ENCODE measurements around the gene FBLN2. TPM values are rescaled to one million over a fixed set of nuclear protein-coding genes. Genes with fewer than 3 reads are reported as not detected.

The FBLN2 gene
- total RNA-seq, 1 donor from 2014 or later: 4.8 TPM

GRCh38 chr3:13564751-13565560, 16.0 kb downstream of the FBLN2 start:
- DNase-seq (ENCODE audit: low spot score): no peak
- no peak for ATAC-seq

GRCh38 chr3:13565581-13566452, 16.9 kb downstream of the FBLN2 start:
- DNase-seq (ENCODE audit: low spot score) (no peak), ATAC-seq (no peak)

DNA sequence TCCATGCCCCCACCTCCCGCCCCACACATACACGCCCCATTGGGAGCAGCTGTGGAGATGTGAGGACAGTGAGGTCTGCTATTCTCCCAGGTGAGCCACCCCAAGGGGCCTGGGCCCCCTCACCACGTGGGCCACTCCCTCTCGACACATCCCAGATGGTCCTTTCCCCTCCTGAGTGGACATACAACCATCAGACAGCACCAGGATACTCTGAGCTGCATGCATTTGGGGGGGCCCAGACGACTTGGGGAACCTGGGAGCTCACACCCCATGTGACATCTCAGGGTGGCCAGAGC, 17.5 kb downstream of the FBLN2 start:
- ATAC-seq: no peak

GRCh38 chr3:13566769-13567310, 17.9 kb downstream of the FBLN2 start:
- no peak for ATAC-seq
- no peak for DNase-seq (ENCODE audit: low spot score)

More for the DNA sequence above, 17.5 kb downstream of the FBLN2 start:
- DNase-seq (ENCODE audit: low spot score): no peak

DNA sequence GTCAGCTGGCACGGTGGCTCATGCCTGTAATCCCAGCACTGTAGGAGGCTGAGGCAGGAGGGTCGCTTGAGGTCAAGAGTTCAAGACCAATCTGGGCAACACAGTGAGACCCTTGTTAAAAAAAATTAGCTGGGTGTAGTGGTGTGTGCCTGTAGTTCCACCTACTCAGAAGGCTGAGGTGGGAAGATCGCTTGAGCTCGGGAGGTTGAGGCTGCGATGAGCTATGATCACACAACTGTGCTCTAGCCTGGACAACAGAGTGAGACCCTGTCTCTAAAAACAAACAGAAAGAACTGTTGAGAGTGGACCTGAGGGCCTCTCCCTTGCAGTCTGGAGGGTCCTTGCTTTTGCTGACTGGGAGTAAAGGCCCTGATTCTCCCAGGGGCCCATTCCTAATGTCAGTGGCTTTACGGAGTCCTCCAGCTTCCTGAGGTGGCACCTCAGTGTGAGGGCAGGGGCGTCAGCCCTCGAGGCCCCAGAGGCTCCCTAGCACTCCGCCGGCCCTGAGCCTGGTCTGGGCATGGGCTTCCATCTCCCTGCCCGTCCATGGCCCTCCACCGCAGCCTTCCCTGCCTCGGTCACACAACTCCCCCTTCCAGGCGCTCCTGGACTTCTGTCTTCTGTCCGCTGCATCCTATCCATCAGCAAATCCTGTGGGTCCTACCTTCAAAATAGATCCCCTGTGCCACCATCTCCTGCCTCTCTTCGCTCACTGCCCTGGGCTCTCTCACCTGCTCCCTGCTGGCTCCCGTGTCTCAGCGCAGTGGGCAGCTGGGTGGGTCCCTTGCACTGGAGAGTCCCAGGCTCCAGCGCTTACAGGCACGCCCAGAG, 19.0 kb downstream of the FBLN2 start:
- ATAC-seq: no peak
- no peak for DNase-seq (ENCODE audit: low spot score)

GRCh38 chr3:13568515-13569028, 19.6 kb downstream of the FBLN2 start:
- no peak for DNase-seq (ENCODE audit: low spot score)
- no peak for ATAC-seq

DNA sequence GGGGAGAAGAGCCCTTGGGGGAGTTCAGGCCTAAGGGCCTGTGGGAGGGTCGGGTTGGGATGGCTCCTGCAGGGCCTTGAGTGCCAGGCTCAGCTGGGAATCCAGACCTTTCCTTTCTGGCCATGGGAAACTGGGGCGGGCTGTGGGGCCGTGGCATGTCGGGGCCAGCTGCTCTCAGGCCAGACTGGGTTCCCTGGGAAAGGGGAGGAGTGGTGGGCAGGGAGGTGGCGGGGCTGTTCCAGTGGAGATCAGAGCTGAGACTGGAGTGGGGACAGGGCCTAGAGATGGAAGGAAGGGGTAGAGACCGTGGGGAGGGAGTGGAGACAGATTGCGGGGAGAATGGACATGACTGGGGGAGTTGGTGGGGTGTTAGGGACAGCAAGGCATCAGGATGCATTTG, 20.3 kb downstream of the FBLN2 start:
- ATAC-seq (no peak), DNase-seq (ENCODE audit: low spot score) (no peak)

GRCh38 chr3:13569641-13570390, 20.9 kb downstream of the FBLN2 start:
- ATAC-seq: no peak
- no peak for DNase-seq (ENCODE audit: low spot score)

GRCh38 chr3:13570391-13571194, 21.7 kb downstream of the FBLN2 start:
- DNase-seq (ENCODE audit: low spot score) (no peak), ATAC-seq (no peak)

DNA sequence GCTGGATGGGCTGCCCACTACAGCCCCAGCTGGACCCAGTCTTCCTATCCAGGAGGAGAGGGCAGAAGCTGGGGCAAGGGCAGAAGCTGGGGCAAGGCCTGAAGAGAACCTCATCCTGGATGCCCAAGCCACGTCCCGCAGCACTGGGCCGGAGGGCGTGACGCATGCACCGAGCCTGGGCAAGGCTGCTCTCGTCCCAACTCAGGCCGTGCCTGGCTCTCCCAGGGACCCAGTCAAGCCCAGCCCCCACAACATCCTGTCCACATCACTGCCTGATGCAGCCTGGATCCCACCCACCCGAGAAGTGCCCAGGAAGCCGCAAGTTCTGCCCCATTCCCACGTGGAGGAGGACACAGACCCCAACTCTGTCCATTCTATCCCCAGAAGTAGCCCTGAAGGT, 22.3 kb downstream of the FBLN2 start:
- DNase-seq (ENCODE audit: low spot score) (no peak), ATAC-seq (no peak)

- DNase-seq (ENCODE audit: low spot score): no peak
- ATAC-seq: no peak
Measured at GRCh38 chr3:13571831-13572750, 23.2 kb downstream of the FBLN2 start.

- ATAC-seq: no peak
- no peak for DNase-seq (ENCODE audit: low spot score)
Measured at GRCh38 chr3:13572926-13573623, 24.1 kb downstream of the FBLN2 start.

- DNase-seq (ENCODE audit: low spot score): no peak
- ATAC-seq: no peak
Measured at GRCh38 chr3:13574083-13574797, 25.3 kb downstream of the FBLN2 start.

DNA sequence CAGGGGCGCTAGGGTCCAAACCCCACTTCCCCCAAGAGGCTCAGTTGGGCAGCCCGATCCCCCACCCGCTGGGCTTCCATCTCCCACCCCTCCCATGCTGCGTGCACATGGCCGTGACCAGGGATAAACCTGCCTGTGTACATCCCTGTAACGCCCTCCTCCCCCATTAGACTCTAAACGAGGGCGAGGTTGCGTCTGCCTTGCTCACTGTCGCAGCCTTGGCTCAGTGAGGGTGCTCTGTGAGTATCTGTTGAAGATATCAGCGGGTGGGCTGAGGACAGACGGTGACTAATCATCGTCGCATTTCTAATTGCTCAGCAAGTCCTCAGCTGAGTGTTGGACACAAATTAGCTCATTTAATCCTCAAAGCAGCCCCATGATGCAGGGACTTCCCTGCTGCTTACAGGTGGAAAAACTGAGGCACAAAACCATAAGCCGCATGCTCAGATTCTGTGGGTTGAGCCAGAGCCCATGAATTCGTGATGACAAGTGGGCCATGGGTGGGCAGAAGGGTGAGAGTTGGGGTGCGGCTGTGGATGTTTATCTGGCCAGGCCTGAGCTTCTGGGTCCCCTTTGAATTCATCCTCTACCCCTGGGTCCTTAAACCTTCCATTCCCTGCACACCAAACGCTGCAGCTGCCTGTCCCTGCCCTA, 26.0 kb downstream of the FBLN2 start:
- ATAC-seq (no peak), DNase-seq (ENCODE audit: low spot score) (no peak)

GRCh38 chr3:13575459-13576061, 26.6 kb downstream of the FBLN2 start:
- no peak for ATAC-seq
- DNase-seq (ENCODE audit: low spot score): no peak
